ENCODE data around the gene INS.

DNA sequence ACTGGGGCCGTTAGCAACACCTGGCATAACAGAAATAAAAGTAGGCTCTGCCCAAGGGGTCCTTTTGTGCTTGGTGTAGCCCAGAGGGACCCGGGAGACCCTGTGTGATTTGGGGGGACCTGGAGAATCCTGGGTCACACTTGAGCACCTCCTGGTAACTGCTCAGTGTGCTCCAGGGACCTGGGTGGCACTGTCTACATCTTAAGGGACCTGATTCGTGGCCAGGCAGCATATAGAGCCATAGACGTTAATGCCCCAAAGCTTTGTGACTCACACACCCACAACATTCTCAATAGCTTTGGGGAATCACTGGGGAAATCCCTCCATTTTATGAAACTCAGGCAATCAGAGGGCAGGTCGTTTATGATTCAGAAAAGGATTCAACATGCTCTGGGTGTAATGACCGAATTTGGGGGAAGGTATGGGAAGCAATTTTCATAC, 18.2 kb downstream of the INS start:
- no peak for TF ChIP-seq POLR2A (IDR thresholded peaks at IDR 0.05)
- TF ChIP-seq CTCF (IDR thresholded peaks at IDR 0.05): no peak

Measured in Peyer's patch (tissue), 4 donors.